ENCODE measurements around the gene SDF2. TPM values are rescaled to one million over a fixed set of nuclear protein-coding genes. Genes with fewer than 3 reads are reported as not detected.

The SDF2 gene
- total and polyA plus RNA-seq, 10 of the 15 experiments (the other 5 are each of a cell fraction or from before 2014, with no cell fraction given) = 29.8 to 81.0 (median 41.5) TPM

DNA sequence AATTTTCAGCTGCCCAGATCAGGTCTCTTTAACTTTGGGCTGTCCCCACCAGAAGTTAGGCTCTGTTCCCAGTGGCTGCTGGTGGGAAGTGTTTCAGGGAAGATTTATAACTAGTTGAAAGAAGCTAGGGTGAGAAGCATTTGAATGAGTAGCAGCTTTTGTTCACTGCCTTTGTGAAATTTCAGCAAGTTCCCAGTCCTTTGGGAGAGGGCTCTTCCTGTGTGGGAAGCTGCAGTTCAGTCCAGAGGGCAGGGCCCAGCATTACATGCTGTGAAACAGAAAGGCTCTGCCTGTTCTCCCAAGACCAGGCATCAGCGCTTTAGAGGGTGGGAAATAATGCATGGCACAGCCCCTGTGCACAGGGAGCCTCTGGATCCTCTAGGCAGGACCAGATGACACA, 32.2 kb upstream of the SDF2 start:
- H3K79me2 ChIP-seq (ENCODE audit: control insufficient read depth, insufficient read depth, low read length) = no peaks in the 10 kb centered on the region
- DNase-seq (ENCODE audit: low read depth, low spot score) (no peak), ATAC-seq (no peak), FAIRE-seq (no peak)
- in situ Hi-C loops (cut with MboI) = no loop called here
- no peaks in the 10 kb centered on the region for H3K9me3 ChIP-seq (replicated peaks; ENCODE audit: control insufficient read depth, insufficient read depth, low read length)
- peaks cover 40 to 45% of the 10 kb centered on the region in 2 experiments for H3K36me3 ChIP-seq (ENCODE audit: control insufficient read depth in 2 of 2, insufficient read depth in 2 of 2, low read length in 1 of 2)
- ChIA-PET POLR2A (interaction anchor here (0.8 kb wide), 1 partner anchor 32 kb away, joined by 3 read pairs; the partner anchor contains the start of genes SDF2 and SUPT6H), RAD21 (ENCODE audit: unreplicated experiment) (no interaction called here), SMC1A (ENCODE audit: uncharacterized antibody, unreplicated experiment) (interaction anchor here (1.1 kb wide), 1 partner anchor 11 kb away, joined by 4 read pairs; no protein-coding TSS in a partner anchor), CTCF (no interaction called here)
- TF ChIP-seq SIN3A (IDR thresholded peaks at IDR 0.05; ENCODE audit: low read depth, low read length) = no peak
- TF ChIP-seq, protein P1, sequence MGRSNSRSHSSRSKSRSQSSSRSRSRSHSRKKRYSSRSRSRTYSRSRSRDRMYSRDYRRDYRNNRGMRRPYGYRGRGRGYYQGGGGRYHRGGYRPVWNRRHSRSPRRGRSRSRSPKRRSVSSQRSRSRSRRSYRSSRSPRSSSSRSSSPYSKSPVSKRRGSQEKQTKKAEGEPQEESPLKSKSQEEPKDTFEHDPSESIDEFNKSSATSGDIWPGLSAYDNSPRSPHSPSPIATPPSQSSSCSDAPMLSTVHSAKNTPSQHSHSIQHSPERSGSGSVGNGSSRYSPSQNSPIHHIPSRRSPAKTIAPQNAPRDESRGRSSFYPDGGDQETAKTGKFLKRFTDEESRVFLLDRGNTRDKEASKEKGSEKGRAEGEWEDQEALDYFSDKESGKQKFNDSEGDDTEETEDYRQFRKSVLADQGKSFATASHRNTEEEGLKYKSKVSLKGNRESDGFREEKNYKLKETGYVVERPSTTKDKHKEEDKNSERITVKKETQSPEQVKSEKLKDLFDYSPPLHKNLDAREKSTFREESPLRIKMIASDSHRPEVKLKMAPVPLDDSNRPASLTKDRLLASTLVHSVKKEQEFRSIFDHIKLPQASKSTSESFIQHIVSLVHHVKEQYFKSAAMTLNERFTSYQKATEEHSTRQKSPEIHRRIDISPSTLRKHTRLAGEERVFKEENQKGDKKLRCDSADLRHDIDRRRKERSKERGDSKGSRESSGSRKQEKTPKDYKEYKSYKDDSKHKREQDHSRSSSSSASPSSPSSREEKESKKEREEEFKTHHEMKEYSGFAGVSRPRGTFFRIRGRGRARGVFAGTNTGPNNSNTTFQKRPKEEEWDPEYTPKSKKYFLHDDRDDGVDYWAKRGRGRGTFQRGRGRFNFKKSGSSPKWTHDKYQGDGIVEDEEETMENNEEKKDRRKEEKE (IDR thresholded peaks at IDR 0.05) = no peak
- TF ChIP-seq PAX5 (IDR thresholded peaks at IDR 0.05; ENCODE audit: borderline replicate concordance, low read depth, low read length) = no peak
- no peak for TF ChIP-seq EED (IDR thresholded peaks at IDR 0.05; ENCODE audit: low read depth)
- TF ChIP-seq, protein P2, sequence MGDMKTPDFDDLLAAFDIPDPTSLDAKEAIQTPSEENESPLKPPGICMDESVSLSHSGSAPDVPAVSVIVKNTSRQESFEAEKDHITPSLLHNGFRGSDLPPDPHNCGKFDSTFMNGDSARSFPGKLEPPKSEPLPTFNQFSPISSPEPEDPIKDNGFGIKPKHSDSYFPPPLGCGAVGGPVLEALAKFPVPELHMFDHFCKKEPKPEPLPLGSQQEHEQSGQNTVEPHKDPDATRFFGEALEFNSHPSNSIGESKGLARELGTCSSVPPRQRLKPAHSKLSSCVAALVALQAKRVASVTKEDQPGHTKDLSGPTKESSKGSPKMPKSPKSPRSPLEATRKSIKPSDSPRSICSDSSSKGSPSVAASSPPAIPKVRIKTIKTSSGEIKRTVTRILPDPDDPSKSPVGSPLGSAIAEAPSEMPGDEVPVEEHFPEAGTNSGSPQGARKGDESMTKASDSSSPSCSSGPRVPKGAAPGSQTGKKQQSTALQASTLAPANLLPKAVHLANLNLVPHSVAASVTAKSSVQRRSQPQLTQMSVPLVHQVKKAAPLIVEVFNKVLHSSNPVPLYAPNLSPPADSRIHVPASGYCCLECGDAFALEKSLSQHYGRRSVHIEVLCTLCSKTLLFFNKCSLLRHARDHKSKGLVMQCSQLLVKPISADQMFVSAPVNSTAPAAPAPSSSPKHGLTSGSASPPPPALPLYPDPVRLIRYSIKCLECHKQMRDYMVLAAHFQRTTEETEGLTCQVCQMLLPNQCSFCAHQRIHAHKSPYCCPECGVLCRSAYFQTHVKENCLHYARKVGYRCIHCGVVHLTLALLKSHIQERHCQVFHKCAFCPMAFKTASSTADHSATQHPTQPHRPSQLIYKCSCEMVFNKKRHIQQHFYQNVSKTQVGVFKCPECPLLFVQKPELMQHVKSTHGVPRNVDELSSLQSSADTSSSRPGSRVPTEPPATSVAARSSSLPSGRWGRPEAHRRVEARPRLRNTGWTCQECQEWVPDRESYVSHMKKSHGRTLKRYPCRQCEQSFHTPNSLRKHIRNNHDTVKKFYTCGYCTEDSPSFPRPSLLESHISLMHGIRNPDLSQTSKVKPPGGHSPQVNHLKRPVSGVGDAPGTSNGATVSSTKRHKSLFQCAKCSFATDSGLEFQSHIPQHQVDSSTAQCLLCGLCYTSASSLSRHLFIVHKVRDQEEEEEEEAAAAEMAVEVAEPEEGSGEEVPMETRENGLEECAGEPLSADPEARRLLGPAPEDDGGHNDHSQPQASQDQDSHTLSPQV (IDR thresholded peaks at IDR 0.05) = no peak
- TF ChIP-seq ZZZ3 (IDR thresholded peaks at IDR 0.05; ENCODE audit: control insufficient read depth, insufficient read length, low read depth) = no peak
- no peak for TF ChIP-seq EGR1 (IDR thresholded peaks at IDR 0.05; ENCODE audit: borderline replicate concordance in 1 of 2, low read depth in 2 of 2, low read length in 2 of 2)
- TF ChIP-seq, protein P3, sequence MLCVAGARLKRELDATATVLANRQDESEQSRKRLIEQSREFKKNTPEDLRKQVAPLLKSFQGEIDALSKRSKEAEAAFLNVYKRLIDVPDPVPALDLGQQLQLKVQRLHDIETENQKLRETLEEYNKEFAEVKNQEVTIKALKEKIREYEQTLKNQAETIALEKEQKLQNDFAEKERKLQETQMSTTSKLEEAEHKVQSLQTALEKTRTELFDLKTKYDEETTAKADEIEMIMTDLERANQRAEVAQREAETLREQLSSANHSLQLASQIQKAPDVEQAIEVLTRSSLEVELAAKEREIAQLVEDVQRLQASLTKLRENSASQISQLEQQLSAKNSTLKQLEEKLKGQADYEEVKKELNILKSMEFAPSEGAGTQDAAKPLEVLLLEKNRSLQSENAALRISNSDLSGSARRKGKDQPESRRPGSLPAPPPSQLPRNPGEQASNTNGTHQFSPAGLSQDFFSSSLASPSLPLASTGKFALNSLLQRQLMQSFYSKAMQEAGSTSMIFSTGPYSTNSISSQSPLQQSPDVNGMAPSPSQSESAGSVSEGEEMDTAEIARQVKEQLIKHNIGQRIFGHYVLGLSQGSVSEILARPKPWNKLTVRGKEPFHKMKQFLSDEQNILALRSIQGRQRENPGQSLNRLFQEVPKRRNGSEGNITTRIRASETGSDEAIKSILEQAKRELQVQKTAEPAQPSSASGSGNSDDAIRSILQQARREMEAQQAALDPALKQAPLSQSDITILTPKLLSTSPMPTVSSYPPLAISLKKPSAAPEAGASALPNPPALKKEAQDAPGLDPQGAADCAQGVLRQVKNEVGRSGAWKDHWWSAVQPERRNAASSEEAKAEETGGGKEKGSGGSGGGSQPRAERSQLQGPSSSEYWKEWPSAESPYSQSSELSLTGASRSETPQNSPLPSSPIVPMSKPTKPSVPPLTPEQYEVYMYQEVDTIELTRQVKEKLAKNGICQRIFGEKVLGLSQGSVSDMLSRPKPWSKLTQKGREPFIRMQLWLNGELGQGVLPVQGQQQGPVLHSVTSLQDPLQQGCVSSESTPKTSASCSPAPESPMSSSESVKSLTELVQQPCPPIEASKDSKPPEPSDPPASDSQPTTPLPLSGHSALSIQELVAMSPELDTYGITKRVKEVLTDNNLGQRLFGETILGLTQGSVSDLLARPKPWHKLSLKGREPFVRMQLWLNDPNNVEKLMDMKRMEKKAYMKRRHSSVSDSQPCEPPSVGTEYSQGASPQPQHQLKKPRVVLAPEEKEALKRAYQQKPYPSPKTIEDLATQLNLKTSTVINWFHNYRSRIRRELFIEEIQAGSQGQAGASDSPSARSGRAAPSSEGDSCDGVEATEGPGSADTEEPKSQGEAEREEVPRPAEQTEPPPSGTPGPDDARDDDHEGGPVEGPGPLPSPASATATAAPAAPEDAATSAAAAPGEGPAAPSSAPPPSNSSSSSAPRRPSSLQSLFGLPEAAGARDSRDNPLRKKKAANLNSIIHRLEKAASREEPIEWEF (IDR thresholded peaks at IDR 0.05; ENCODE audit: insufficient replicate concordance, low read depth, low read length) = no peak
- TF ChIP-seq TCF12 (IDR thresholded peaks at IDR 0.05; ENCODE audit: low read depth, low read length) = no peak
- no peak for TF ChIP-seq ESRRA (IDR thresholded peaks at IDR 0.05; ENCODE audit: low read length)
- H3K4me3 ChIP-seq = no peak overlapping the region
- no peaks in the 10 kb centered on the region; the same call in 1 of the 2 replicates for H4K20me1 ChIP-seq (ENCODE audit: control insufficient read depth, insufficient read depth)
- H3K4me2 ChIP-seq (ENCODE audit: control insufficient read depth, insufficient read depth) = no peak overlapping the region
- H3K27me3 ChIP-seq (replicated peaks in 1 of 2; ENCODE audit: control insufficient read depth in 2 of 2, insufficient read depth in 2 of 2, low read length in 1 of 2) = no peaks in the 10 kb centered on the region
- intact Hi-C loops (cut with micrococcal nuclease; ENCODE audit: unreplicated experiment) = no loop called here
- no peak overlapping the region for H3K9ac ChIP-seq (ENCODE audit: control insufficient read depth, insufficient read depth, low read length)
- H2AFZ ChIP-seq (ENCODE audit: control insufficient read depth, low read depth, low read length) = no peak overlapping the region
- no peaks in the 10 kb centered on the region for H3K4me1 ChIP-seq (ENCODE audit: control insufficient read depth, insufficient read depth, low read length)
- WGBS (ENCODE audit: insufficient coverage, insufficient replicate concordance, low lambda C conversion rate, missing lambda C conversion rate) = 36% methylated on average over 1 of the region's 1 CpG
- BruUV-seq (replicated peaks) = no TSS peak
- H3K27ac ChIP-seq (ENCODE audit: control insufficient read depth, insufficient read depth) = no peak overlapping the region

All from GM12878 (cell line).